Hepatocyte (in vitro differentiated cells): Measurements from ENCODE around the gene ATXN1.
A peak's percentile ranks its signal among the peaks of the same experiment; 100 is the strongest.

Source experiments
- EZH2 ChIP-seq: fragments of 200-600 bp; sonication (generic); IDR thresholded peaks from 2 replicates; pipeline ENCODE4 v1.6.1; 2016; ENCODE audit warnings: antibody characterized with exemption, mild to moderate bottlenecking, borderline replicate concordance
- EZH2phosphoT487 ChIP-seq: fragments of 200-600 bp; sonication (generic); IDR thresholded peaks from one replicate; pipeline ENCODE4 v1.6.1; 2018; ENCODE audit warnings: antibody characterized with exemption, mild to moderate bottlenecking, low read depth, moderate library complexity; ENCODE audit not compliant: unreplicated experiment, severe bottlenecking
- TF ChIP-seq, protein P1 (sequence below): fragments of 200-600 bp; sonication (generic); IDR thresholded peaks from 2 replicates; pipeline ENCODE4 v1.5.1; 2016; ENCODE audit warnings: antibody characterized with exemption, mild to moderate bottlenecking; ENCODE audit not compliant: poor library complexity

DNA sequence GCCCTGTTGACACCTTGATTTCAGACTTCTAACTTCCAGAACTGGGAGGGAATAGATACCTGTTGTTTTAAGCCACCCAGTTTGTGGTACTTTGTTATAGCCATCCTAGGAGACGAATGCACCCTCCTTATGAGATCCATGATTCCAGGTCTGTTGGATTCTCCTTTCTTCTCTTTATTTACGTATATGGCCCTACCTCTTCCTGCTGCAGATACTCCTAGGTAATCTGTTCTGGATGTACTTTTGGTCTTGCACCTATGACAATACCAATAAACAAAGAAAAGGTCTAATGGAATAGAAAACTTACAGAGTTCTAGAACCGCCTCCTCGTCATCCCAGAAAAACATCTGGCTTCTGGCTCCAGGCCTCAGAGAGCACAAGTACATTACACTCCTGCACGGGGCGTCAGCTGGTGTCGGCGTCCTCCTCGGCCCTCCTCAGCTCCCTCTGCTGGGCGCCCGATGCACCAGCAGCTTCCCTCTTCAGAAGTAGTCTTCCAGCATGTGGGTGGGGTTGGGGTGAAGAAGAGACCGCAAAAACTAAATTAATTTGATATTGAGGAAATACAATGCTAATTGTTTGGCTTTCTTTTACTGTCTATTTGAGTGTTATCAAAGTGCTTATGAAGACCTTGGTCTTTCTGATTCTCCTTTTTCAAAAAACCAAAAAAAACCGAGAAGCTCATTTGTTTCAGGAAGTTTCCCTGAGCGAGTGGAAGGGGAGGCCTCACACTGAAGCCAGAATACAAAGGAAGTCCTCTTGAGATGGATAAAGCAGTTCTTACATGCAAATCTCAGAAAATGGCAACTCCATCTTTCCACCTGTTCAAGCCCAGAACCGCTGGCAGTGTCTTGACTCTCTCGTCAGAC, 9.7 kb upstream of the ATXN1 start:
- TF ChIP-seq, protein P1, sequence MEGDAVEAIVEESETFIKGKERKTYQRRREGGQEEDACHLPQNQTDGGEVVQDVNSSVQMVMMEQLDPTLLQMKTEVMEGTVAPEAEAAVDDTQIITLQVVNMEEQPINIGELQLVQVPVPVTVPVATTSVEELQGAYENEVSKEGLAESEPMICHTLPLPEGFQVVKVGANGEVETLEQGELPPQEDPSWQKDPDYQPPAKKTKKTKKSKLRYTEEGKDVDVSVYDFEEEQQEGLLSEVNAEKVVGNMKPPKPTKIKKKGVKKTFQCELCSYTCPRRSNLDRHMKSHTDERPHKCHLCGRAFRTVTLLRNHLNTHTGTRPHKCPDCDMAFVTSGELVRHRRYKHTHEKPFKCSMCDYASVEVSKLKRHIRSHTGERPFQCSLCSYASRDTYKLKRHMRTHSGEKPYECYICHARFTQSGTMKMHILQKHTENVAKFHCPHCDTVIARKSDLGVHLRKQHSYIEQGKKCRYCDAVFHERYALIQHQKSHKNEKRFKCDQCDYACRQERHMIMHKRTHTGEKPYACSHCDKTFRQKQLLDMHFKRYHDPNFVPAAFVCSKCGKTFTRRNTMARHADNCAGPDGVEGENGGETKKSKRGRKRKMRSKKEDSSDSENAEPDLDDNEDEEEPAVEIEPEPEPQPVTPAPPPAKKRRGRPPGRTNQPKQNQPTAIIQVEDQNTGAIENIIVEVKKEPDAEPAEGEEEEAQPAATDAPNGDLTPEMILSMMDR, result peak; percentile 75
- TF ChIP-seq EZH2, result no peak
- TF ChIP-seq EZH2phosphoT487, result no peak
